Measurements from ENCODE around the gene AOX1.

The AOX1 gene

GRCh38 chr2:200614249-200614648 is 28.4 kb downstream of the AOX1 start:
- H3K9ac ChIP-seq (ENCODE audit: low read depth, low read length): no peak overlapping the region
- ATAC-seq (ENCODE audit: insufficient read depth, low read depth): no peak
- H3K4me1 ChIP-seq (ENCODE audit: insufficient read depth, low read length): no peaks in the 10 kb centered on the region
- H3K27me3 ChIP-seq (ENCODE audit: insufficient read depth, low read length, poor library complexity): peaks cover 6% of the 10 kb centered on the region
- no peak overlapping the region for H3K4me2 ChIP-seq (ENCODE audit: insufficient read depth, low read length)
- H2AFZ ChIP-seq (ENCODE audit: low read depth, low read length): no peak overlapping the region
- DNase-seq: no peak
- H4K20me1 ChIP-seq (ENCODE audit: insufficient read depth, low read length): no peaks in the 10 kb centered on the region
- H3K4me3 ChIP-seq (ENCODE audit: low read depth in 1 of 2, low read length in 2 of 2): no peak overlapping the region
- H3K79me2 ChIP-seq (ENCODE audit: insufficient read depth, low read length): no peaks in the 10 kb centered on the region
- no peak for TF ChIP-seq CTCF (IDR thresholded peaks at IDR 0.05; ENCODE audit: borderline replicate concordance, extremely low read depth, low read length, poor library complexity, severe bottlenecking)
- TF ChIP-seq EZH2 (IDR thresholded peaks at IDR 0.05; ENCODE audit: borderline replicate concordance, low read depth, low read length, severe bottlenecking): no peak
- no peaks in the 10 kb centered on the region for H3K9me3 ChIP-seq (ENCODE audit: insufficient read depth, low read length, severe bottlenecking)
- no peaks in the 10 kb centered on the region for H3K36me3 ChIP-seq (ENCODE audit: insufficient read depth, low read length)
- no peak overlapping the region for H3K27ac ChIP-seq (ENCODE audit: low read length)

GRCh38 chr2:200615247-200615646 is 29.4 kb downstream of the AOX1 start:
- TF ChIP-seq EZH2 (IDR thresholded peaks at IDR 0.05; ENCODE audit: borderline replicate concordance, low read depth, low read length, severe bottlenecking) (no peak), CTCF (IDR thresholded peaks at IDR 0.05; ENCODE audit: borderline replicate concordance, extremely low read depth, low read length, poor library complexity, severe bottlenecking) (no peak)
- DNase-seq: no peak
- Histone ChIP-seq H3K27ac (ENCODE audit: low read length) (no peak overlapping the region), H3K27me3 (ENCODE audit: insufficient read depth, low read length, poor library complexity) (peaks cover 9% of the 10 kb centered on the region), H3K79me2 (ENCODE audit: insufficient read depth, low read length) (no peaks in the 10 kb centered on the region), H2AFZ (ENCODE audit: low read depth, low read length) (no peak overlapping the region), H3K4me1 (ENCODE audit: insufficient read depth, low read length) (no peaks in the 10 kb centered on the region), H4K20me1 (ENCODE audit: insufficient read depth, low read length) (no peaks in the 10 kb centered on the region), H3K4me2 (ENCODE audit: insufficient read depth, low read length) (no peak overlapping the region), H3K9me3 (ENCODE audit: insufficient read depth, low read length, severe bottlenecking) (no peaks in the 10 kb centered on the region), H3K36me3 (ENCODE audit: insufficient read depth, low read length) (no peaks in the 10 kb centered on the region), H3K9ac (ENCODE audit: low read depth, low read length) (no peak overlapping the region), H3K4me3 (ENCODE audit: low read depth in 1 of 2, low read length in 2 of 2) (no peak overlapping the region)
- no peak for ATAC-seq (ENCODE audit: insufficient read depth, low read depth)

- no peaks in the 10 kb centered on the region for H3K4me1 ChIP-seq (ENCODE audit: insufficient read depth, low read length)
- no peak overlapping the region for H3K4me2 ChIP-seq (ENCODE audit: insufficient read depth, low read length)
- H3K36me3 ChIP-seq (ENCODE audit: insufficient read depth, low read length): no peaks in the 10 kb centered on the region
- ATAC-seq (ENCODE audit: insufficient read depth, low read depth): no peak
- H4K20me1 ChIP-seq (ENCODE audit: insufficient read depth, low read length): no peaks in the 10 kb centered on the region
- no peak overlapping the region for H2AFZ ChIP-seq (ENCODE audit: low read depth, low read length)
- no peak overlapping the region for H3K27ac ChIP-seq (ENCODE audit: low read length)
- no peak overlapping the region for H3K9ac ChIP-seq (ENCODE audit: low read depth, low read length)
- no peak for TF ChIP-seq CTCF (IDR thresholded peaks at IDR 0.05; ENCODE audit: borderline replicate concordance, extremely low read depth, low read length, poor library complexity, severe bottlenecking)
- TF ChIP-seq EZH2 (IDR thresholded peaks at IDR 0.05; ENCODE audit: borderline replicate concordance, low read depth, low read length, severe bottlenecking): no peak
- no peaks in the 10 kb centered on the region for H3K9me3 ChIP-seq (ENCODE audit: insufficient read depth, low read length, severe bottlenecking)
- H3K4me3 ChIP-seq (ENCODE audit: low read depth in 1 of 2, low read length in 2 of 2): no peak overlapping the region
- peaks cover 9% of the 10 kb centered on the region for H3K27me3 ChIP-seq (ENCODE audit: insufficient read depth, low read length, poor library complexity)
- H3K79me2 ChIP-seq (ENCODE audit: insufficient read depth, low read length): no peaks in the 10 kb centered on the region
- DNase-seq: no peak
Measured at GRCh38 chr2:200616193-200616592, 30.4 kb downstream of the AOX1 start.

- Histone ChIP-seq H3K4me3 (ENCODE audit: low read depth in 1 of 2, low read length in 2 of 2) (no peak overlapping the region), H3K4me1 (ENCODE audit: insufficient read depth, low read length) (no peaks in the 10 kb centered on the region), H3K36me3 (ENCODE audit: insufficient read depth, low read length) (no peaks in the 10 kb centered on the region), H3K9ac (ENCODE audit: low read depth, low read length) (no peak overlapping the region), H3K4me2 (ENCODE audit: insufficient read depth, low read length) (no peak overlapping the region), H3K27me3 (ENCODE audit: insufficient read depth, low read length, poor library complexity) (peaks cover 9% of the 10 kb centered on the region), H2AFZ (ENCODE audit: low read depth, low read length) (no peak overlapping the region), H3K9me3 (ENCODE audit: insufficient read depth, low read length, severe bottlenecking) (no peaks in the 10 kb centered on the region), H4K20me1 (ENCODE audit: insufficient read depth, low read length) (no peaks in the 10 kb centered on the region), H3K27ac (ENCODE audit: low read length) (no peak overlapping the region), H3K79me2 (ENCODE audit: insufficient read depth, low read length) (no peaks in the 10 kb centered on the region)
- DNase-seq (no peak), ATAC-seq (ENCODE audit: insufficient read depth, low read depth) (no peak)
- TF ChIP-seq EZH2 (IDR thresholded peaks at IDR 0.05; ENCODE audit: borderline replicate concordance, low read depth, low read length, severe bottlenecking): no peak
- TF ChIP-seq CTCF (IDR thresholded peaks at IDR 0.05; ENCODE audit: borderline replicate concordance, extremely low read depth, low read length, poor library complexity, severe bottlenecking): no peak
Measured at GRCh38 chr2:200616656-200617055, 30.8 kb downstream of the AOX1 start.

Measured in DND-41 (cell line).